Stomach (tissue), 4 donors: ENCODE measurements around the gene SRM.

ENCODE experiments used
- CTCF ChIP-seq, 7 experiments: fragments of 450-650 bp in 4 of 7; fragments of 200-600 bp in 3 of 7; sonication (generic) in 3 of 7; IDR thresholded peaks; one replicate each; pipeline ENCODE4 v1.5.1; 2016 to 2019; ENCODE audit warnings: antibody characterized with exemption in 7 of 7, control low read depth in 2 of 7, mild to moderate bottlenecking in 1 of 7
- EP300 ChIP-seq: sonication (generic); formaldehyde crosslinking; IDR thresholded peaks from one replicate; pipeline ENCODE4 v1.6.1; 2017; ENCODE audit warnings: antibody characterized with exemption
- POLR2A ChIP-seq, 4 donors: fragments of 450-650 bp; IDR thresholded peaks; one replicate each; pipeline ENCODE4 v1.6.1; 2016; ENCODE audit warnings: antibody characterized with exemption in 4 of 4, control low read depth in 2 of 4, mild to moderate bottlenecking in 1 of 4, moderate library complexity in 1 of 4
- POLR2AphosphoS5 ChIP-seq, 3 donors: sonication (generic); formaldehyde crosslinking; IDR thresholded peaks; one replicate each; pipeline ENCODE4 v1.6.1; 2016; ENCODE audit warnings: antibody characterized with exemption in 3 of 3

GRCh38 chr1:11019971-11020370, 39.8 kb downstream of the SRM start:
- TF ChIP-seq POLR2A (IDR thresholded peaks at IDR 0.05) (no peak), CTCF (IDR thresholded peaks at IDR 0.05) (no peak), POLR2AphosphoS5 (IDR thresholded peaks at IDR 0.05) (no peak), EP300 (no peak)
